HG03196 (cell line): ENCODE measurements around the gene LIMA1.

ENCODE experiments used
- ATAC-seq: cut with Tn5 transposase; IDR thresholded peaks from one replicate; pipeline ENCODE4 v1.9.1; 2021; ENCODE audit not compliant: unreplicated experiment

The LIMA1 gene

GRCh38 chr12:50145439-50145838, 137.9 kb downstream of the LIMA1 start:
- ATAC-seq, result no peak

GRCh38 chr12:50142993-50143392, 140.3 kb downstream of the LIMA1 start:
- ATAC-seq, result no peak

GRCh38 chr12:50132505-50133135, 150.7 kb downstream of the LIMA1 start:
- no peak for ATAC-seq

- no peak for ATAC-seq
Observed at GRCh38 chr12:50129290-50129689, 154.0 kb downstream of the LIMA1 start.

- no peak for ATAC-seq
Observed at GRCh38 chr12:50127546-50127945, 155.8 kb downstream of the LIMA1 start.
